ENCODE data around the gene MASP2. TPM values are rescaled to one million over a fixed set of nuclear protein-coding genes. Genes with fewer than 3 reads are reported as not detected.
"Not testable (repeated sequence)": the region's sequence is repeated elsewhere in the genome, so short reads cannot be mapped to it uniquely, and the experiment has no call there.

The MASP2 gene
- total and polyA plus RNA-seq, 9 of the 15 experiments (the other 6 are each of a cell fraction or from before 2014, with no cell fraction given) = 0.01 to 0.23 (median 0.06) TPM; not detected in 3

- no peak for DNase-seq (ENCODE audit: extremely low read depth in 1 of 4, low spot score in 3 of 4)
- TF ChIP-seq TEAD1 (CRISPR knock-in tag; IDR thresholded peaks at IDR 0.05) (no peak), RBFOX2 (IDR thresholded peaks at IDR 0.05; ENCODE audit: low read depth, low read length) (0 out of 2 replicates have a peak, but pooled peaks have one; percentile 9)
- no peak for FAIRE-seq
- no peak overlapping the region for H3K4me3 ChIP-seq
- ChIA-PET POLR2A (no interaction called here), CTCF (ENCODE audit: low intra/inter-chr PET ratio) (no interaction called here)
- no peaks in the 10 kb centered on the region for H3K9me1 ChIP-seq (ENCODE audit: control insufficient read depth, insufficient read depth, low read length)
- ATAC-seq = no peak
- no TSS peak for BruUV-seq (replicated peaks)
- H3K79me2 ChIP-seq (ENCODE audit: control insufficient read depth, insufficient read depth, low read length) = peaks cover 23% of the 10 kb centered on the region
- H3K4me1 ChIP-seq (replicated peaks in 1 of 2; ENCODE audit: control insufficient read depth in 2 of 2, insufficient read depth in 2 of 2, low read length in 2 of 2) = no peaks in the 10 kb centered on the region
- 91% methylated on average over 7 of the region's 7 CpGs for WGBS (ENCODE audit: insufficient coverage, low coverage, missing lambda C conversion rate)
- H3K27me3 ChIP-seq (ENCODE audit: control insufficient read depth in 2 of 2, insufficient read depth in 2 of 2, low read length in 2 of 2) = no peaks in the 10 kb centered on the region
- no peaks in the 10 kb centered on the region; the same call in 1 of the 2 replicates for H4K20me1 ChIP-seq (replicated peaks; ENCODE audit: control insufficient read depth, insufficient read depth, low read length)
- H3K9me3 ChIP-seq (replicated peaks; ENCODE audit: control insufficient read depth, insufficient read depth, low read depth, low read length) = no peaks in the 10 kb centered on the region
- H2AFZ ChIP-seq (ENCODE audit: low read depth, low read length) = no peak overlapping the region
- intact Hi-C loops (cut with micrococcal nuclease) (no loop called here), in situ Hi-C loops (cut with MboI) (no loop called here)
- no peak overlapping the region for H3K9ac ChIP-seq (ENCODE audit: insufficient read depth in 1 of 2, low read depth in 2 of 2, low read length in 2 of 2)
- H3K27ac ChIP-seq (ENCODE audit: extremely low read depth, low read depth, low read length) = no peak overlapping the region
- H3K4me2 ChIP-seq (ENCODE audit: insufficient read depth, low read length) = no peak overlapping the region
- H3K36me3 ChIP-seq (ENCODE audit: control insufficient read depth, insufficient read depth, low read length) = peaks cover 93% of the 10 kb centered on the region
Measured at GRCh38 chr1:11019971-11020370, 27.1 kb downstream of the MASP2 start.

- intact Hi-C loops (cut with micrococcal nuclease); BruUV-seq (replicated peaks); H3K27me3 ChIP-seq (ENCODE audit: control insufficient read depth in 2 of 2, insufficient read depth in 2 of 2, low read length in 2 of 2); in situ Hi-C loops (cut with MboI); H3K27ac ChIP-seq (ENCODE audit: extremely low read depth, low read depth, low read length); H3K4me2 ChIP-seq (ENCODE audit: insufficient read depth, low read length); ATAC-seq; H3K9me3 ChIP-seq (replicated peaks; ENCODE audit: control insufficient read depth, insufficient read depth, low read depth, low read length); FAIRE-seq; DNase-seq (ENCODE audit: extremely low read depth in 1 of 4, low spot score in 3 of 4); H2AFZ ChIP-seq (ENCODE audit: low read depth, low read length); H4K20me1 ChIP-seq (replicated peaks; ENCODE audit: control insufficient read depth, insufficient read depth, low read length); H3K9ac ChIP-seq (ENCODE audit: insufficient read depth in 1 of 2, low read depth in 2 of 2, low read length in 2 of 2); CTCF ChIA-PET (ENCODE audit: low intra/inter-chr PET ratio); H3K9me1 ChIP-seq (ENCODE audit: control insufficient read depth, insufficient read depth, low read length); H3K4me1 ChIP-seq (replicated peaks in 1 of 2; ENCODE audit: control insufficient read depth in 2 of 2, insufficient read depth in 2 of 2, low read length in 2 of 2); H3K4me3 ChIP-seq: not testable (repeated sequence)
- TF ChIP-seq RBFOX2 (IDR thresholded peaks at IDR 0.05; ENCODE audit: low read depth, low read length) = 0 out of 2 replicates have a peak, but pooled peaks have one; percentile 8
- 94% methylated on average over 8 of the region's 8 CpGs for WGBS (ENCODE audit: insufficient coverage, low coverage, missing lambda C conversion rate)
- peaks cover 29% of the 10 kb centered on the region for H3K79me2 ChIP-seq (ENCODE audit: control insufficient read depth, insufficient read depth, low read length)
- H3K36me3 ChIP-seq (ENCODE audit: control insufficient read depth, insufficient read depth, low read length) = peaks cover 93% of the 10 kb centered on the region
- POLR2A ChIA-PET = interaction anchor here (0.6 kb wide), 1 partner anchor 53 kb away, joined by 3 read pairs; no protein-coding TSS in a partner anchor
Measured at GRCh38 chr1:11019358-11019757, 27.7 kb downstream of the MASP2 start.
